GM18499 (cell line): ENCODE measurements around the gene TMEM191C.
"Not testable (repeated sequence)": the region's sequence is repeated elsewhere in the genome, so short reads cannot be mapped to it uniquely, and the experiment has no call there.

Source experiments
- ATAC-seq: cut with Tn5 transposase; IDR thresholded peaks from one replicate; pipeline ENCODE4 v1.9.1; 2021; ENCODE audit warnings: moderate number of reproducible peaks; ENCODE audit not compliant: insufficient read depth, unreplicated experiment

TMEM191C gene

DNA sequence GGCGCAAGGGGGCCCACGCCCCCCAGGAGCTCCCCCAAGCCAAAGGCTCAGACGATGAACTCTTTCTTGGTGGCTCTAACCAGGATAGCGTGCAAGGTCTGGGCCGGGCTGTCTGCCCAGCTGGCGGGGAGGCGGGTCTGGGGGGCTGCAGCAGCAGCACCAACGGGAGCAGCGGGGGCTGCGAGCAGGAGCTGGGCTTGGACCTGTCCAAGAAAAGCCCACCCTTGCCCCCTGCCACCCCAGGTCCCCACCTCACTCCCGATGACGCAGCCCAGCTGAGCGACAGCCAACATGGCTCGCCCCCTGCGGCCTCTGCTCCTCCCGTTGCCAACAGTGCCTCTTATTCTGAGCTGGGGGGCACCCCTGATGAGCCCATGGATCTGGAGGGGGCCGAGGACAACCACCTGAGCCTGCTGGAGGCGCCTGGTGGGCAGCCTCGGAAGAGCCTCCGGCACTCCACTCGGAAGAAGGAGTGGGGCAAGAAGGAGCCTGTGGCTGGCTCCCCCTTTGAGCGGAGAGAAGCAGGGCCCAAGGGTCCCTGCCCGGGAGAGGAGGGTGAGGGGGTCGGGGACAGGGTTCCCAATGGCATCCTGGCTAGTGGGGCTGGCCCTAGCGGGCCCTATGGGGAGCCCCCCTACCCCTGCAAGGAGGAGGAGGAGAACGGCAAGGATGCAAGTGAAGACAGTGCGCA, 21.6 kb upstream of the TMEM191C start:
- ATAC-seq: no peak

DNA sequence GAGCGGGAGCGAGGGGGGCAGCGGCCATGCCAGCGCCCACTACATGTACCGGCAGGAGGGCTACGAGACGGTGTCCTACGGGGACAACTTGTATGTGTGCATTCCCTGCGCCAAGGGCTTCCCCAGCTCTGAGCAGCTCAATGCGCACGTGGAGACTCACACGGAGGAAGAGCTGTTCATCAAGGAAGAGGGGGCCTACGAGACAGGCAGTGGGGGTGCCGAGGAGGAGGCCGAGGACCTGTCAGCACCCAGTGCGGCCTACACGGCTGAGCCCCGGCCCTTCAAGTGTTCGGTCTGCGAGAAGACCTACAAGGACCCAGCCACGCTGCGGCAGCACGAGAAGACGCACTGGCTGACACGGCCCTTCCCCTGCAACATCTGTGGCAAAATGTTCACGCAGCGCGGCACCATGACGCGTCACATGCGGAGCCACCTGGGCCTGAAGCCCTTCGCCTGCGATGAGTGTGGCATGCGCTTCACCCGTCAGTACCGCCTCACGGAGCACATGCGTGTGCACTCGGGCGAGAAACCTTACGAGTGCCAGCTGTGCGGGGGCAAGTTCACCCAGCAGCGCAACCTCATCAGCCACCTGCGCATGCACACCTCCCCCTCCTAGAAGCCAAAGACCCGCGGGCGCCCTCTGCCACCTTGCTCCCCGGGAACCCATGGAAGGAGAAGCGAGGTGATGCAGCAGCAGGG, 20.9 kb upstream of the TMEM191C start:
- ATAC-seq: no peak

DNA sequence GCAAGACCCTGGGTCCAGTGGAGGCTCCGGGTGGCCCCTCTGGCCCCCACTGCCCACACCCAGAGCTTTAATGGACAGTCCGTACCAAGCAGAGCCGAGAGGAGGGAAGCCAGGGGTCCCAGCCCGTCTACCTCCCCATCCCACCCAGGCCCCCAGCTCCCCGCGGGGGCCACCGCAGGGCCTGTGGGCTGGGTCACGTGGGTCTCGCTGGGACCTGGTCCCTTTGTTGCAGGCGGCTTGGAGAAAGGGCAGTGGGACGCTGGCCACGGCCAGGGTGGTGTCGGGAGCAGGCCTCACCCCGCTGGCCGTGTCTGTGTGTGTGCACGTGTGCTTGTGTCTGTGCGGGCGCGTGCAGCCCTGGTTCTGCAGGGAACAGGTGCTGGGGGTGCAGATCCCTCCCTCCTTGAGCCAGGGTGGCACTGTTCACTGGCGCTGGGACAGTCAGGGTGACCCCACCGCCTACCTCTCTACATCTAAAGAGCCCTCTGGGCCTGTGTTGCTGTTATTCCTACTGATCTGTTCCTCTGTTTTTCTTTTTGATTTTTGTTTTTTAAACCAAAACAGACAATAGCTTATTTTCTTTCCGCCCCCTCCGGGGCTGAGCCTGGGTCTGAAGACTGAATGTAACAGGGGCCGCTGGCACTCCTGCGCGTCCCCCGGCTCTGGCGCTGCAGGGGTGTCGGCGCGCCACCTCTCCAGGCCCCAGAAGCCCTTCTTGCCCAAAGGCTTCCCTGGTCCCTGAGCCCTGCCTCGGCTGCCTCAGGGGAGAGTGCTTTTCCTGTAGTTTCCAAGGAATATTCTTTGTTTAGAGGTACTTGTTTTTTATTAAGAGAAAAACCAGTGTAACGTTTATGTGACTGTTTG, 20.1 kb upstream of the TMEM191C start:
- no peak for ATAC-seq

DNA sequence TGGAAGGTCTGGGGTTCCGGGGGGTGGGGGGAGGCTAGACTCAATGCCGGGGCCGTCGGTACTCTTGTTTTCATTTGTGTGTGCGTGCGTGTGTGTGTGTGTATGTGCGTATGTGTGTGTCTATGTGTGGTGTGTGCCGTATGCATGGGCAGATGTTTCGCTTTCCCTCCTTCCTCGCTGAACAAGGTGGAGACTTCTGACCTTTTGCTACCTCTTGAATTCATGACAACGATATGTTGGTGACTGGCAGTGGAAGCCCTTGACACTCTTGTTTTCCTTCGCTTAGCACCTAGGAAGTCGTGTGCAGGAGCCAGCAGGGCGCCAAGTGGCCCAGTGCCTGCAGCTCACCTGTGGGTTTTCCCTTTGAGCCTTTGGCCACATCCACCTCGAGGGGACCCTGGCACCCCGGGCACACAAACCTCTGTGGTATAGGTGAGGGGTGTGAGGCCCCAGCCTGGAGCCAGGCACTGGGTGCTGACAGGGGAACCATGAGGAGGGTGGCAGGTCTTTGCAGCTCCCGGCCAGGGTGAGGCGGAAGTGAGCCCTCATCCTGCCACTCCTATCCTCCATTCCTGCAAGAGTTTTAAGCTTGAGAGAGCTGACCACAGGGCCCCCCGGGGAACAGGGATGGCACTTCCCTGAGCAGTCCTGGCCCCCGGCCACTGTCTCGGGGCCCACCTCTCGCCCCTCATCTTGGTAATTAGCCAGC, 19.3 kb upstream of the TMEM191C start:
- ATAC-seq: no peak

DNA sequence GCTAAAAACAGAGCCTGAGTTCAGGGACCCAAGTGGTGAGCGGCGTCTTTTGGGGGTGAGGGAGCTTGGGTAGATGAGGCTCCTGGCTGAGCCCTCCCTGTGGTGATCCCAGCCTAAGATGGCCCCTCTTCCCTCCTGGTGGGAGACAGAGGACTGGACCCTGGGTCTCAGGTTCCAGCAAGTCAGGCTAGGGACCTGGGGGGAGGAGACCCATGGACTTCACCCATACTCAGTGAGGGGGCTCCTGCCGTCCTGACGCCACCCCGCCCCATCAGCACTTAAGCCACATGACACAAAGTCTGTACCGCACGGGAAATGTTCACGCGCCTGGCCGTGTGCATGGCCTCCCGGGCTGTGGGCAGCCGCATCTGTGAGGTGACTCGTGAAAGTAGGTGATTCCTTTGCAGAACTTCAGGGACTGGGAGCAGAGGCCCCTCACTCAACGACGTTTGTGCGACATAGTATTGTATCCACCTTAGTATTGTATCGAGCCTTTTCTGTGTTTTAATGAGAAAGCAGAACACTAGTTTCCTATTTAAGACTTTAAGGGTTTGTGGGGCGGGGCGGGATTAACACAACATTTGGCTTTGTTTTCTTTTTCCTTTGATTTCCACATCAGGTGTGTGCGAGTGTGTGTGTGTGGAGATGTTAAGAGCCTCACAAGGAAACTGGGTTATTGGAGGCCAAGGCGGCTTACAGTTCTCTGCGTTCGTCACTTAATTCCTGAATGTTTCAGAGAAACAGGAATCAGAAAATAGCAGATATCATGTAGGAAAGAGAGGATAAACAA, 18.4 kb upstream of the TMEM191C start:
- ATAC-seq: no peak

- ATAC-seq: no peak
Measured at GRCh38 chr22:21449531-21450319, 17.5 kb upstream of the TMEM191C start.

- ATAC-seq: no peak
Measured at GRCh38 chr22:21450320-21450831, 16.8 kb upstream of the TMEM191C start.

GRCh38 chr22:21450858-21451353, 16.3 kb upstream of the TMEM191C start:
- ATAC-seq: no peak

- ATAC-seq: no peak
Measured at GRCh38 chr22:21451545-21452520, 15.4 kb upstream of the TMEM191C start.

- not testable (repeated sequence) for ATAC-seq
Measured at GRCh38 chr22:21452666-21453065, 14.5 kb upstream of the TMEM191C start.

DNA sequence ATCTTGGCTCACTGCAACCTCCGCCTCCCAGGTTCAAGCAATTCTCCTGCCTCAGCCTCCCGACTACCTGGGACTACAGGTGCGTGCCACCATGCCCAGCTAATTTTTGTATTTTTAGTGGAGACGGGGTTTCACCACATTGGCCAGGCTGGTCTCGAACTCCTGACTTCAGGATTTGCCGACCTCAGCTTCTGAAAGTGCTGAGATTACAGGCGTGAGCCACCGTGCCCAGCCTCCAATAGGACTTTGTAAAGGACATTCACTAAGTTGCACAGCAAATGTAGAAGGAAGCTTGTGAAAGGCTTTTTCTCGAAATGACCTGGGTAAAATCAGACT, 12.2 kb upstream of the TMEM191C start:
- not testable (repeated sequence) for ATAC-seq

DNA sequence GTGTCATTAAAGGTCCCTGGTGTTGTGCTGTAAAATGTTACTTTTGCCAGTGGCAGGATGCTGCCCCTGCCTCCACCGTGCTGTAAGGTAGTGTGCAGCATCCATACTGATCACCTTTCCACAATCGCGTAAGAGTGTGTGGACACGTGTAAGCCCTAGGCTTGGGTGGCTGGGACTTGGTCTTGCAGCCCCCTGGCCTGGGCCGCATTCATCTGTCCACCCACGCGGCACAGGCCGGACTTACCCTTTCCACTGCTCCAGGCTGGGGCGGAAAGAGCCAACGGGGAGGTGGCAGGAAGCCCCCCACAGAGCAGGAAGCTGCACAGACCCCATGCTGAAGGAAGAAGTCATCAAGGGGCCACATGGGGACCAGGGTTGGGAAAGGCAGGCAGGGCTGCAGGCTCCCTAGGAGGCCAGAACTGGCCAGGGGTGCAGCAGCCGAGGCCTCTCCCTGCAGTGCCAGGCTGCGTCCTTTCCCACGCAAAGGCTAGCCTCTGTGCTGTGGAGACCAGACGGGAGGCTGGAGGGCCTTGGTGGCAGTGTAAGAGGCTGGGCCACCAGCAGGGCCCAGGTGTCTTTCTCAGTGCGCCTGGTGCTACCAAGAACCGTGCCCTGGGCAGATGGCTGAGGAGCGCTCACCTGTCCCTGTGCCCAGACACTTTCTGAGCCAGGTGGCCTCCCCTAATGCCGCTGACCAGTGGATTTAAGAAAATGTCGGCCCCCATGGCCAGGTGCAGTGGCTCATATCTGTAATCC, 11.7 kb upstream of the TMEM191C start:
- no peak for ATAC-seq

GRCh38 chr22:21457023-21457787, 10.0 kb upstream of the TMEM191C start:
- ATAC-seq: no peak

DNA sequence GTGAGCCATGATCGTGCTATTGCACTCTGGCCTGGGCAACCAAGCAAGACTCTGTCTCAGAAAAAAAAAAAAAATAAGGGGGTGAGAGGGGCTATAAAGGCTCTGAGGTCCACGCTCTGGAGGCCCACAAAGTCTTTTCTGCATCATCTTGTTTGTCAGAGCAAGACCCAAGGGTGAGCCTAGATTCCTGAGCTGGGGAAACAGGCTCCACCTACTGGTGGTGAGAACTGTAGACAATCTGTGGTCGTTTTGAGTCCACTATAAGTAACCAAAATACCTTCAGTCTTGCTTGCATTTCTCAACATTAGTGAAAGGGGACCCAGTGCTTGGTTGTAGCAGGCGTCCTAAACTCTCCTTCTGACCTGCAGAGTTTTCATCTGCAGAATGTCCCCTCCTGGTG, 4.5 kb upstream of the TMEM191C start:
- ATAC-seq: not testable (repeated sequence)

DNA sequence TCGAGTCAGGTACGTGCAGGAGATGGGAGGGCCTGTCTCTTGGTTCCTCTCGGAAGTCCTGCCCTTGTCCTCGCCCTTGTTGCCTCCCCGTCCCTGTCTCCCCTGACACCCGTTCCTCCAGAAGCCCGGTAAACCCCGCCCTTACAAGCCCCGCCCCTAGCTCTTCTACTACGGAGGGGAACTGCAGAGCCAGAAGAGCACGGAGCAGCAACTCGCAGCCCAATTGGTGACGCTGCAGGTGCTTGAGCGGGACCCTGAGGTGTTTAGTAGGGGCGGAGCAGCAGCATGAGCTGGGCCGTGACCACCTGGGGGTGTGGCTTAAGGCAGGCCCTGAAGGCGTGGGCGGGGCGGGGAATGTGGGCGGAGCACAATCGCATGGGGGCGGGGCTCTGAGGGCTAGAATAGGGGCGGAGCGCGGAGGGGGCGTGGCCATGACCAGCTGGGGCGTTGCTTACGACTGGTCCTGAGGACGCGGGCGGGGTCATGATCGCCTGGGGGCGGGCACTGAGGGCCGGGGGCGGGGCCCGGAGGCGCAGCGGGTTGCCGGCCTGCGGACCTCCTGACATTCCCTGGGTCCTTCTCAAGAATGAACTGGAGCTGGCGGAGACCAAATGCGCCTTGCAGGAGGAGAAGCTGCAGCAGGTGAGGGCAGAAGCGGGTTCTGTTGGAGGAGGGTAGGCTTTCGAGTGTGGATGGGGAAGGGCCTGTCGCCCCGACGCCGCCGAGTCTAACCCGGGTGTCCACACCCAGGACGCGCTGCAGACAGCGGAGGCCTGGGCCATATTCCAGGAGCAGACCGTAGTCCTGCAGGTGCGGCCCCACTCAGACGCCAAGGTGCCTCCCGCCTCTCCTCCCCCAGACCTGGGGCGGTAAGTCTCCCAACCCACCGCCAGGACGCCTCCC, 1.3 kb downstream of the TMEM191C start:
- ATAC-seq: peak; percentile 67
